ENCODE measurements around the gene PKMYT1. TPM values are rescaled to one million over a fixed set of nuclear protein-coding genes. Genes with fewer than 3 reads are reported as not detected.

The PKMYT1 gene
- total RNA-seq, 1 donor from 2014 or later: 42.3 TPM

DNA sequence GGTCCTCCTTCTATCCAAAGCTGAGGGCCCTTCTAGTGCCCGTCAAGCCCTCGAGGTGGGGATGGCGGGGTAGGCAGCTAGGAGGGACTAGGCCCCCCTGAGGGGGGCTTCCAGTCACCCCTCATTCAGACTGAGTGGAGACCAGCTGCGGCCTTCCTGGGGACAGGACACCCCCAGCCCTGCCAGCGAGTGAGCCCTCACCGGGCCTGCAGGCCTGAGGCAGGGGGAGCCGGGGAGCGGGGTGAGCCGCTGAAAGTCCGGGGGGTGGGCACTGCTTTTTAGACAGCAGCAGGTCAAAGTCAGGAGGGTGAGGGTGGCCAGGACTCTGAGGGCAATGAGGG lies 24.8 kb downstream of the PKMYT1 start:
- Mint-ChIP-seq H3K27me3 (peaks cover 10% of the 10 kb centered on the region), H3K4me3 (no peak overlapping the region), H3K36me3 (no peaks in the 10 kb centered on the region), H3K27ac (no peak overlapping the region), H3K9me3 (no peaks in the 10 kb centered on the region), H3K4me1 (ENCODE audit: unreplicated experiment) (no peaks in the 10 kb centered on the region)
- DNase-seq (ENCODE audit: extremely low spot score, unreplicated experiment): peak; percentile 68
- no peak for TF ChIP-seq CTCF (conservative IDR thresholded peaks at IDR 0.05)

- no peak for TF ChIP-seq CTCF (conservative IDR thresholded peaks at IDR 0.05)
- H3K9me3 Mint-ChIP-seq: no peaks in the 10 kb centered on the region
- no peaks in the 10 kb centered on the region for H3K36me3 Mint-ChIP-seq
- peaks cover 5% of the 10 kb centered on the region for H3K27me3 Mint-ChIP-seq
- DNase-seq (ENCODE audit: extremely low spot score, unreplicated experiment): peak; percentile 69
- no peak overlapping the region for H3K4me3 Mint-ChIP-seq
- H3K4me1 Mint-ChIP-seq (ENCODE audit: unreplicated experiment): no peaks in the 10 kb centered on the region
- H3K27ac Mint-ChIP-seq: no peak overlapping the region
Observed at GRCh38 chr16:2954656-2955381, 25.4 kb downstream of the PKMYT1 start.

GRCh38 chr16:2953706-2954627 lies 26.3 kb downstream of the PKMYT1 start:
- no peak overlapping the region for H3K27ac Mint-ChIP-seq
- H3K4me1 Mint-ChIP-seq (ENCODE audit: unreplicated experiment): no peaks in the 10 kb centered on the region
- no peak for DNase-seq (ENCODE audit: extremely low spot score, unreplicated experiment)
- peaks cover 4% of the 10 kb centered on the region for H3K27me3 Mint-ChIP-seq
- H3K4me3 Mint-ChIP-seq: peak overlapping the region; percentile 41
- no peaks in the 10 kb centered on the region for H3K9me3 Mint-ChIP-seq
- no peaks in the 10 kb centered on the region for H3K36me3 Mint-ChIP-seq
- no peak for TF ChIP-seq CTCF (conservative IDR thresholded peaks at IDR 0.05)

DNA sequence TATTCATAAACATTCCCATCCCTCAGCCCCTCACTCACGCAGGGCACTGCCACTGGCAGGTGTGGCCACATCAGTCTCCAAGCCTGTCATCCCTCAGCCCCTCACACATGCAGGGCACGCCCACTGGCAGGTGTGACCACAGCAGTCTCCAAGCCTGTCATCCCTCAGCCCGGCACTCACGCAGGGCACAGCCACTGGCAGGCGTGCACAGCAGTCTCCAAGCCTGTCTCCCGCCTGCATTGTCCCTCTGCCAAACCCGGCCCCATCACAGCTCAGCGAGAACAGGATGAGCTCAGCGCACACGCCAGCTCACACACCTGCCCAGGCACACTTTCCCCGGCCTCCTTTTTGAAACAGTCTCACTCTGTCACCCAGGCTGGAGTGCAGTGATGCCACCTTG lies 27.6 kb downstream of the PKMYT1 start:
- Mint-ChIP-seq H3K9me3 (no peaks in the 10 kb centered on the region), H3K4me1 (ENCODE audit: unreplicated experiment) (no peaks in the 10 kb centered on the region), H3K36me3 (no peaks in the 10 kb centered on the region), H3K4me3 (no peak overlapping the region), H3K27ac (no peak overlapping the region), H3K27me3 (peaks cover 4% of the 10 kb centered on the region)
- no peak for TF ChIP-seq CTCF (conservative IDR thresholded peaks at IDR 0.05)
- DNase-seq (ENCODE audit: extremely low spot score, unreplicated experiment): no peak

DNA sequence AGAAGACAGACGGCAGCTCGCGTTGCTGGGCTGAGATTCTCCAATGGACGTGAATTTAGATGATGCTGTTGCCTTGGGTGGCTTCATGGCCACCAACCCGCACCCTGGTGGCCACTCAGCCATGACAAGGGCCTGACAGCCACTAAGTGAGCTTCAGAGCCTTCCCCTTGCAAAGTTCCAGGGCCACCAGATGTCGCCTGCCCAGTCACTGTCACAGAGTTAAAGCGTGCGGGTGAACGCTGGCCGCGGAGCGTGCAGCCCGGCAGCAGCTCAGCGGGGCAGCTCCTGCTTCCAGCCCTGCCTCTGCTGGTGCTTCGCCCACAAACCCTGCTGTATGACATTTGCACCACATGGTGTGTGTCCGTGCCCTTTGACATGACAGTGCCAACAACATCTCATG lies 29.5 kb downstream of the PKMYT1 start:
- DNase-seq (ENCODE audit: extremely low spot score, unreplicated experiment): no peak
- Mint-ChIP-seq H3K4me3 (no peak overlapping the region), H3K9me3 (no peaks in the 10 kb centered on the region), H3K4me1 (ENCODE audit: unreplicated experiment) (no peaks in the 10 kb centered on the region), H3K36me3 (peaks cover 7% of the 10 kb centered on the region), H3K27me3 (no peaks in the 10 kb centered on the region), H3K27ac (no peak overlapping the region)
- TF ChIP-seq CTCF (conservative IDR thresholded peaks at IDR 0.05): no peak
